NCI-H2107 treated with DMSO at 0.1 percent for 48 hours (cell line): ENCODE results near the gene CSN2.
"Not testable (repeated sequence)": the region's sequence is repeated elsewhere in the genome, so short reads cannot be mapped to it uniquely, and the experiment has no call there.

Experiments
- DNase-seq: peaks from one replicate; lab custom pipeline; 2025; ENCODE audit not compliant: unreplicated experiment; lab: John Stamatoyannopoulos, UW

CSN2 gene

GRCh38 chr4:69965628-69966027, at the start of gene CSN2:
Gene CSN2 (minus strand): TSS chr4:69965728. CDS start chr4:69960995, 4,733 bp downstream.
- DNase-seq: no peak

- DNase-seq: no peak
These were observed 43.2 kb upstream of the CSN2 start for GRCh38 chr4:70008771-70009170.

- DNase-seq: no peak
These were observed 37.0 kb upstream of the CSN2 start for GRCh38 chr4:70002507-70002906.

- no peak for DNase-seq
These were observed 35.2 kb upstream of the CSN2 start for GRCh38 chr4:70000711-70001110.

- DNase-seq: no peak
These were observed 33.9 kb upstream of the CSN2 start for GRCh38 chr4:69999420-69999819.

GRCh38 chr4:69995526-69996016, 30.0 kb upstream of the CSN2 start, which contains the start of gene STATH:
Gene STATH (plus strand): TSS chr4:69995966. CDS start chr4:69998438, 2,472 bp downstream.
- no peak for DNase-seq

GRCh38 chr4:69994782-69995181, 29.3 kb upstream of the CSN2 start:
- no peak for DNase-seq

GRCh38 chr4:69991016-69991415, 25.5 kb upstream of the CSN2 start:
- DNase-seq: no peak

- no peak for DNase-seq
These were observed 21.1 kb upstream of the CSN2 start for GRCh38 chr4:69986663-69987062.

GRCh38 chr4:69984030-69984443, 18.5 kb upstream of the CSN2 start:
- peak; percentile 50 for DNase-seq

- DNase-seq: no peak
These were observed 12.1 kb upstream of the CSN2 start for GRCh38 chr4:69977582-69977981.

GRCh38 chr4:69974631-69975030, 9.1 kb upstream of the CSN2 start:
- no peak for DNase-seq

- DNase-seq: no peak
These were observed 4.5 kb upstream of the CSN2 start for GRCh38 chr4:69970071-69970470.

- no peak for DNase-seq
These were observed 8.3 kb downstream of the CSN2 start for GRCh38 chr4:69957209-69957608.

GRCh38 chr4:69951602-69952001, 13.9 kb downstream of the CSN2 start:
- DNase-seq: no peak

- no peak for DNase-seq
These were observed 29.0 kb downstream of the CSN2 start for GRCh38 chr4:69936566-69936965.

GRCh38 chr4:69934150-69934549, 31.4 kb downstream of the CSN2 start:
- DNase-seq: no peak

GRCh38 chr4:69930768-69931167, 34.8 kb downstream of the CSN2 start, which contains the start of gene CSN1S1:
Gene CSN1S1 (plus strand): TSS chr4:69931068. CDS start chr4:69932556, 1,488 bp downstream.
- DNase-seq: no peak

- DNase-seq: not testable (repeated sequence)
These were observed 41.6 kb downstream of the CSN2 start for GRCh38 chr4:69923782-69924410.

- DNase-seq: no peak
These were observed 44.7 kb downstream of the CSN2 start for GRCh38 chr4:69920874-69921273.

GRCh38 chr4:69910016-69910782, 55.3 kb downstream of the CSN2 start:
- DNase-seq: no peak

- no peak for DNase-seq
These were observed 56.3 kb downstream of the CSN2 start for GRCh38 chr4:69909195-69909594.
